Measurements from ENCODE around the gene ROGDI. TPM values are rescaled to one million over a fixed set of nuclear protein-coding genes. Genes with fewer than 3 reads are reported as not detected.
A peak's percentile ranks its signal among the peaks of the same experiment; 100 is the strongest.

Gene ROGDI
- total and polyA plus RNA-seq, 2 of the 13 experiments (the other 11 are each of a cell fraction or from before 2014, with no cell fraction given): 19.2 to 42.1 TPM

DNA sequence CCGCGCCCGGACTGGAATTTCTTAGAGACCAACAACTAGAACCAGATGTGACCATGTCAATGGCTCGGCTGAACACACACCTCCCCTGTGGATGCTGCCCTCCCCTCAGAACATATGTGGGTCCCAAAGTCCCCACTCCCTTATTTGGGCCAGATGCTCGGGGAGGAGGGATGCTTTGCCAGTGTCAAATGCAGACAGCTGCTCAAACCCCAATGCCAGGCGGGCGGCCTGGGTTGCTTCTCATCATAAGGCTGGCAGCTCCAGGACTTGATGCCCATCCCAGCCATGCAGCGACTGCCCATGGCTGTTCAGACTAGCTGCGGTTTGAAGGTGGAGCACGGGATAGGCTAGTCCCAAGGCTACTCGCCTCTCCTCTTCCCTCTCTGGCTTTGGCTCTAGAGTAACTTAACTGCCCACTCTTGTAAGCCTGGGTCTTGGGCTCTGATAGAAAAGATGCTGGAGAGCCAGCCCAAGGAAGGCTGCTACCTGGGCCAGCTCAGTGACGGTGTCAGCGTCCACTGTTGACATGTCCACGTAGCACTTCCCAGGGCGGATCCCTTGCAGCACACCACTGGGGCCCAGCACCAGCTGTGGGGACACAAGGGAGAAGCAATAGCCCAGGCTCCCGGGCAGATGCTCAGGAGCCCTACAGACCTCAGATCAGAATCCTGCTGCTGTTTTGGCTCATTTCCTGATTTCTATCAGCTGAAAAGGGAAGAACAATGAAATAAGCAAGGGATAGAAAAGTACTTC, 11.0 kb upstream of the ROGDI start:
- Histone ChIP-seq H4K20me1 (ENCODE audit: insufficient read depth, low read length) (no peaks in the 10 kb centered on the region), H3K27ac (ENCODE audit: extremely low read length, insufficient read depth, low read length) (no peak overlapping the region), H3K4me1 (ENCODE audit: insufficient read depth, low read length) (peaks cover 13% of the 10 kb centered on the region), H3K9me3 (ENCODE audit: low read length) (no peaks in the 10 kb centered on the region), H3K9ac (ENCODE audit: insufficient read depth, low read depth, low read length) (no peak overlapping the region), H3K79me2 (ENCODE audit: insufficient read depth, low read length) (no peaks in the 10 kb centered on the region), H2AFZ (ENCODE audit: low read length) (no peak overlapping the region), H3K27me3 (ENCODE audit: control insufficient read depth in 1 of 2, insufficient read depth in 2 of 2, low read length in 2 of 2) (no peaks in the 10 kb centered on the region), H3K36me3 (replicated peaks in 1 of 2; ENCODE audit: control insufficient read depth in 1 of 2, insufficient read depth in 2 of 2, low read length in 2 of 2) (peaks cover 24 to 65% of the 10 kb centered on the region in 2 experiments), H3K4me3 (replicated peaks in 1 of 3; ENCODE audit: insufficient read depth in 1 of 3, low read depth in 2 of 3, low read length in 3 of 3) (no peak overlapping the region), H3K4me2 (ENCODE audit: low read depth, low read length) (no peak overlapping the region)
- FAIRE-seq (no peak), ATAC-seq (no peak), DNase-seq (ENCODE audit: low spot score) (no peak)
- WGBS (ENCODE audit: low lambda C conversion rate): 97% methylated on average over 13 of the region's 16 CpGs
- no TSS peak for BruUV-seq (replicated peaks)
- intact Hi-C loops (cut with micrococcal nuclease; ENCODE audit: unreplicated experiment): no loop called here
- TF ChIP-seq MLLT10 (CRISPR knock-in tag; IDR thresholded peaks at IDR 0.05) (no peak), ZNF589 (CRISPR knock-in tag; conservative IDR thresholded peaks at IDR 0.05) (no peak), ZKSCAN8 (CRISPR knock-in tag; IDR thresholded peaks at IDR 0.05; ENCODE audit: borderline replicate concordance) (no peak), ZNF724P (CRISPR knock-in tag; IDR thresholded peaks at IDR 0.05; ENCODE audit: borderline replicate concordance) (no peak), HOXA9 (CRISPR knock-in tag; IDR thresholded peaks at IDR 0.05; ENCODE audit: borderline replicate concordance) (no peak)
- in situ Hi-C loops (cut with HindIII; ENCODE audit: extremely low pct_ligation_motif_present, low pct_unique_long_range_greater_than_20kb): no loop called here
- ChIA-PET CTCF (ENCODE audit: low intra/inter-chr PET ratio, low total read pairs) (no interaction called here), POLR2A (no interaction called here)

DNA sequence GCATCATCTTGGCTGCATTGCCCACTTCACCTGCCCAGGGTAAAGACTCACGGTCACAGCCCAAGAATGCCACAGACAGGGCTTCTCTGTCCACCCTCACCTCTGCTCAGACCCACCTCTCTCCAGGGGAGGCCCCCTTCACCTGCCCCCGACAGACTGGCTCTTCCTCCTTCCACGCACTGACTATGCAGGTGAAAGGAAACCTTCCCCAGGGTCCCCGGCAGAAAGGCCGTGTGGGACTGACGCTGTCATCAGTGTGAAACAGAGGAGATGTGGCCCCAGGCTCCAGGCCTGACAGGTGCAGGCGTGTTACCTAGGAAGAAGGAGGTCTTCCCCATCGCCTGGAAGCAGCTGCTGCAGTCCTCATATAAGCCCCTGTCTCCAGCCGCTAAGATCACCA, 9.3 kb upstream of the ROGDI start:
- no peak for TF ChIP-seq HMGA1 (CRISPR knock-in tag; conservative IDR thresholded peaks at IDR 0.05)
- TF ChIP-seq, protein P1, sequence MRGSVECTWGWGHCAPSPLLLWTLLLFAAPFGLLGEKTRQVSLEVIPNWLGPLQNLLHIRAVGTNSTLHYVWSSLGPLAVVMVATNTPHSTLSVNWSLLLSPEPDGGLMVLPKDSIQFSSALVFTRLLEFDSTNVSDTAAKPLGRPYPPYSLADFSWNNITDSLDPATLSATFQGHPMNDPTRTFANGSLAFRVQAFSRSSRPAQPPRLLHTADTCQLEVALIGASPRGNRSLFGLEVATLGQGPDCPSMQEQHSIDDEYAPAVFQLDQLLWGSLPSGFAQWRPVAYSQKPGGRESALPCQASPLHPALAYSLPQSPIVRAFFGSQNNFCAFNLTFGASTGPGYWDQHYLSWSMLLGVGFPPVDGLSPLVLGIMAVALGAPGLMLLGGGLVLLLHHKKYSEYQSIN (CRISPR knock-in tag; IDR thresholded peaks at IDR 0.05; ENCODE audit: borderline replicate concordance): no peak
- WGBS (ENCODE audit: low lambda C conversion rate): 92% methylated on average over 7 of the region's 9 CpGs
- no peaks in the 10 kb centered on the region for H4K20me1 ChIP-seq (ENCODE audit: insufficient read depth, low read length)
- H3K27ac ChIP-seq (ENCODE audit: extremely low read length, insufficient read depth, low read length): no peak overlapping the region
- intact Hi-C loops (cut with micrococcal nuclease; ENCODE audit: unreplicated experiment): no loop called here
- in situ Hi-C loops (cut with HindIII; ENCODE audit: extremely low pct_ligation_motif_present, low pct_unique_long_range_greater_than_20kb): no loop called here
- no peak overlapping the region for H2AFZ ChIP-seq (ENCODE audit: low read length)
- H3K4me1 ChIP-seq (ENCODE audit: insufficient read depth, low read length): no peaks in the 10 kb centered on the region
- H3K9me3 ChIP-seq (ENCODE audit: low read length): no peaks in the 10 kb centered on the region
- H3K79me2 ChIP-seq (ENCODE audit: insufficient read depth, low read length): no peaks in the 10 kb centered on the region
- DNase-seq (ENCODE audit: low spot score) (no peak), FAIRE-seq (no peak), ATAC-seq (peak; percentile 38; the same call in 2 of the 3 replicates)
- H3K9ac ChIP-seq (ENCODE audit: insufficient read depth, low read depth, low read length): no peak overlapping the region
- H3K4me2 ChIP-seq (ENCODE audit: low read depth, low read length): no peak overlapping the region
- peaks cover 20 to 69% of the 10 kb centered on the region in 2 experiments for H3K36me3 ChIP-seq (replicated peaks in 1 of 2; ENCODE audit: control insufficient read depth in 1 of 2, insufficient read depth in 2 of 2, low read length in 2 of 2)
- ChIA-PET CTCF (ENCODE audit: low intra/inter-chr PET ratio, low total read pairs) (no interaction called here), POLR2A (interaction anchor here (0.7 kb wide), 1 partner anchor 11 kb away, joined by 3 read pairs; no protein-coding TSS in a partner anchor)
- no peaks in the 10 kb centered on the region for H3K27me3 ChIP-seq (ENCODE audit: control insufficient read depth in 1 of 2, insufficient read depth in 2 of 2, low read length in 2 of 2)
- no TSS peak for BruUV-seq (replicated peaks)
- no peak overlapping the region for H3K4me3 ChIP-seq (replicated peaks in 1 of 3; ENCODE audit: insufficient read depth in 1 of 3, low read depth in 2 of 3, low read length in 3 of 3)
